GF-D8 (cell line): ENCODE results near the gene KDM2A.
"Not testable (repeated sequence)": the region's sequence is repeated elsewhere in the genome, so short reads cannot be mapped to it uniquely, and the experiment has no call there.

Experiments used
- DNase-seq: peaks from one replicate; lab custom pipeline; 2025; lab: John Stamatoyannopoulos, UW

Gene KDM2A

GRCh38 chr11:67238894-67239782, 120.1 kb downstream of the KDM2A start:
- no peak for DNase-seq

DNA sequence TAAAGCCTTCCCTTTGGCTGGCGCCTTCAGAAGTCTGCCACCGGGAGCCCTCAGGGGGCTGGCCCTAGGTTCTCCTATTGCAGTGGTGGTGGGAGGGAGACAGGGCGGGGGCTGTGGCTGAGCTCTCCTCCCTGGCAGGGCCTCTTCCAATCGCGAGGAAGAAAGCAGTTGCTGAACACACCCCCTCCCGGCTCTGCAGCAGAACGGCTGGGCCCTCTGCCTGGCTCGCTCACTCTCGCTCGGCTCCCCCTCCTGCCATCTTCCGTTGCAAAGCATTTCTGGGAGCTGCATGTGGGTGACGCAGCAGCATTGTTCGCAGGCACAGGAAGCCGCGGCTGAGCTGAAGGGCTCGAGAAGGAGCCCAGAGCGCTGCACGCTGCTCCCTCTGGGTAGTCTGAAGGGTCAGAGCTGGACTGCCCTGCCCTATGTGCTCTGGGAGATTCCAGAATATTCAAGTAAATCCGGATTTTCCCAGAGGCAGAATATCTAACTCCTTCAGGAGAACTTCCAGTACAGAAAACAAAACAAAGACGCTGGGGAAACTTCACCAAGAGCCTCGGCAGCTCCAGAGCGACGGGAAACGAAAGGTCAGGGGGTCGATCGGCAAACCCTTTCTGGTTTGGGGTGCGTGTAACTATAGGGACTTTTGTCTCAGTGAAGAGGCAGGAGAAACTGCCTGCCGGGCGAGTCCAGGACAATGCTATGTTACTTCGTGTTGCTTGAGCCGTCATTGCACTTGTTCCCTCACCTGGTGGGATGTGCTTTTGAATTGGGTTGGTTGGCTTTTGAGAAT, 120.9 kb downstream of the KDM2A start:
- DNase-seq: peak; percentile 97

DNA sequence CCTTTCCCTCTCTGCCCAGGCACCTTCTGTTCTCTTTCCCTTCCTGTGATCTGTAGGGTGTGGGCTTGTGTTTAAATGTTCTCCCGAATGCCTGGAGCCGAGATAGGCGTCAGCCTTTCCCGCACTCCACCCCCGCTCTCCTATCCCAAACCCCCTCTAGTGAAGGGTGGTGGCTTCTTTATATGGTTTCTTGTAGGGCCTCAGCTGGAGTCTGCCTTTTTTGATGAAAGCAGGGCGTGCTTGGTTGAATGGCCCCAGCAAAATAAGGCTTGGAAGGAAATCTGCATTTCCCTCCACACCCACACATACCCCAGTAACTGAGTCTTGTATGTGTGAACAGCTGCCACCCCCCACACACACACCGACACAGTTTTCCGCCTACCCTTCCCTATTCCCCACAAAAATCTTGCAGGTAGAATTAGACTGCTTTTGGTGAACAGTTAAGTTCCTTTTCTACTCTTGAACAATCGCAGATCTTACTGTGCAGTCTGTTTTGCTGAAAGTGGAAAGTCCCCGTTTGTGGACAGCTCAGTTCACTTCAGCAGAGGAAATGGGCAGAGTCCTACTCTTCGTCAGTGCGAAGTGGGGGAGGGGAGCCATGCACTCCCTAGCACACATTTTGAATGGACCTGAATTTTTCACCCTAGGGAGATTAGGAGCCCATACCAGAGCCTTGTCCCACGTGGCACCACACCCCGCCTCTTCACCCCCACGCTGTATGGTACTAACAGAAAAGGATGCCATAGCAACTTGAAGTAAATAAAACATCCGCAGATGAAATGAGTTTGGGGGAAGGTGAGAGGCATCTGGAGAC, 121.7 kb downstream of the KDM2A start:
- DNase-seq: peak; percentile 1

- no peak for DNase-seq
Measured at GRCh38 chr11:67242548-67242947, 123.5 kb downstream of the KDM2A start.

DNA sequence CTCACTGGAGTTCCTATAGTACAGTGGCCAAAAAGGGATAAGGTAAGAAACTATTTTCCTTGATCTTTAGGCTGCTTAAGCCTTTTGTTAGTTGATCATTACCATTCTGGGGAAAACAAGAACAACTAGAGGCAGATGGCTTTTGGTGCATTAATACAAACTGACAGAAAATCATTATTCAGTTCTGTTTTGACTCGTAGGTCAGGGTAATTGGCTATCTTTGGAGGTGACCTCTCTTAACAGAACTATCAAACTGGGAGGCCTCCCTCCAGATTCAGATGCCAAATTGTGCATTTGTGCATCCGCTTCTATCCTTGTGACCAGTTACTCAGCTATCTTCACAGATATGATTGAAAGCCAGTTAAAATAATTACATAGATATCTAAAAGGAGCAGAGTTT, 124.0 kb downstream of the KDM2A start:
- DNase-seq: no peak

- no peak for DNase-seq
Measured at GRCh38 chr11:67245046-67245445, 126.0 kb downstream of the KDM2A start.

DNA sequence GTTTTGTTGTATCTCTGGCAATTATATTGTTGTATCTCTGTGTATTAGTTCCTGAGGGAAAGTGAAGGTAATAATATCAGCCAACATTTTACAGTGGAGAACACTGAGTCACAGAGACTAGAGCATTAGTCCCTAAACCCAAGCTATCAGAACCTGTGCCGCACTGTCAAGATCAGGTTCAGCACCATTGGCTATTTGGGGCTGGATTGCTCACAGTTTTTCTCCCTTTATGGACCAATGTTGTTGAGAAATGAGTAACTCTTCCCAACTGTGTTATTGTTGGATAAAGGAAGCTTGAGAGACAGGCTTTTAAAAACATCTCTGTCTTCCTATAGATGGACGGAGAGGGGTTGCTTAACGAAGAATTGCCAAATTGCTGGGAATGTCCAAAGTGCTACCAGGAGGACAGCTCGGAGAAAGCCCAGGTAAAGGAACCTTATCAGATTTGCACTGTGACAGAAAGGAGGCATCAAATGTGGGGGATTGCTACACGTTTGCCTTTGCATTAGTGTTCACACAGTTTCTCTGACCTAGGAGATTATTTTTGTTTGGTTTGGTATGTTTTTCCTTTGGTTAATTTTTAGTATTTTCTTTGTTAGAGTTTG, 129.0 kb downstream of the KDM2A start:
- DNase-seq: no peak

DNA sequence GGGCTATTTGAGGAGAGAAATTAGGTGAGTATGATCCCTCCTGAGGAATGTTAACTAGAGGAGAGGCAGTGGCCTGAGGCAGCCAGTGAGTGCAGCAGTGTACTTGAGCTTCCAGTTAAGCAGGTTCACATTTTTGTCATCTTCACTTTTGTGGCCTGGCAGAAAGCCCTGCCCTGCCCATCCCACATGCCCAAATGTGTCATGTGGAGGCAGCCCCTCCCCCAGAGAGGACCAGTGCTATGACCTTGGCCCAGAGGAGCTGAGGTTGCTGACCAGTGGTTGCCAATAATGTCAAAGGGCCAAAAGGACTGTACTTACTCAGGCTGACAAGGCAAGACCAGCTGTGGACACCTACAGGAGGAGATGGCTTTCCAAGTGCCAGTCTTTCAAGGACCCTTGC, 129.6 kb downstream of the KDM2A start:
- DNase-seq: no peak

DNA sequence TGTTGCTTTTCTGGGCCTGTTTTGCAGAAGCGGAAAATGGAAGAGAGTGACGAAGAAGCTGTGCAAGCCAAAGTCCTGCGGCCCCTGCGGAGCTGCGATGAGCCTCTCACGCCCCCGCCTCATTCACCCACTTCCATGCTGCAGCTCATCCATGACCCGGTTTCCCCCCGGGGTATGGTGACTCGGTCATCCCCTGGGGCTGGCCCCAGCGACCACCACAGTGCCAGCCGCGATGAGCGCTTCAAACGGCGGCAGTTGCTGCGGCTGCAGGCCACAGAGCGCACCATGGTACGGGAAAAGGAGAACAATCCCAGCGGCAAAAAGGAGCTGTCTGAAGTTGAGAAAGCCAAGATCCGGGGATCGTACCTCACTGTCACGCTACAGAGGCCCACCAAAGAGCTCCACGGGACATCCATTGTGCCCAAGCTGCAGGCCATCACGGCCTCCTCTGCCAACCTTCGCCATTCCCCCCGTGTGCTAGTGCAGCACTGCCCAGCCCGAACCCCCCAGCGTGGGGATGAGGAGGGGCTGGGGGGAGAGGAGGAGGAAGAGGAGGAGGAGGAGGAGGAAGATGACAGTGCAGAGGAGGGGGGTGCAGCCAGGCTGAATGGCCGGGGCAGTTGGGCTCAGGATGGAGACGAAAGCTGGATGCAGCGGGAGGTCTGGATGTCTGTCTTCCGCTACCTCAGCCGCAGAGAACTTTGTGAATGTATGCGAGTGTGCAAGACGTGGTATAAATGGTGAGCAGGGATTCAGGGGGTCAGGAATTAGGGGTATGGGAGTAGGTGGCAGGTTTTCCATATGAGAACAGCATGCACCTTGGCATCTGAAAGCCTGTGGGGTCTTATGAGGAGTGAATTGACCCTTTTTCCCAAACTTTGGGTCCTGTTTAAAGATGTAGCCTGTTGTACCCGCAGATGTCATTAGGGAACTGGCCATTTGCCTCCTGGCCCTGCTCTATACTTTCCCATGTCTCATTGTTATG, 131.3 kb downstream of the KDM2A start:
- DNase-seq: no peak

GRCh38 chr11:67251841-67252240, 132.8 kb downstream of the KDM2A start:
- DNase-seq: no peak

DNA sequence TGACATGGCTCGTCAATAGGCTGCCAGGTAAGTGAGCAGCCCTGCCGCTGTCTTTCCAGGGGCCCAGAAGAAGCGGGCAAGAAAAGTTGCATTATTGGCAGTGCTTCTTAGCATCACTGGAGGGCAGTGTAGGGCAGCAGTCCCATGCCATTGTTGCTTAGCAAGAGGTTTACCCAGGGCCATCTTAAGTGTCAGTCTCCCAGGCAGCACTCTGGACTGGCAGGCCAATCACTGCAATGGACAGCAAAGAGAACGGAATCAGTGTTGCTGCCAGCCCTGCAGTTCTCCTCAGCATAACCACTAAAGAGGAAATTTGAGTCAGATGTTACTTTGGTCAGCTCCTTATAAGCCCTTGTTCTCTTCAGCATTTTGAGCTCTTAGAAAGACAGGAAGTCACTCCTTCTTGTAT, 133.8 kb downstream of the KDM2A start:
- peak; percentile 3 for DNase-seq

- DNase-seq: no peak
Measured at GRCh38 chr11:67253872-67254624, 135.0 kb downstream of the KDM2A start.

- DNase-seq: no peak
Measured at GRCh38 chr11:67254798-67255197, 135.7 kb downstream of the KDM2A start.

DNA sequence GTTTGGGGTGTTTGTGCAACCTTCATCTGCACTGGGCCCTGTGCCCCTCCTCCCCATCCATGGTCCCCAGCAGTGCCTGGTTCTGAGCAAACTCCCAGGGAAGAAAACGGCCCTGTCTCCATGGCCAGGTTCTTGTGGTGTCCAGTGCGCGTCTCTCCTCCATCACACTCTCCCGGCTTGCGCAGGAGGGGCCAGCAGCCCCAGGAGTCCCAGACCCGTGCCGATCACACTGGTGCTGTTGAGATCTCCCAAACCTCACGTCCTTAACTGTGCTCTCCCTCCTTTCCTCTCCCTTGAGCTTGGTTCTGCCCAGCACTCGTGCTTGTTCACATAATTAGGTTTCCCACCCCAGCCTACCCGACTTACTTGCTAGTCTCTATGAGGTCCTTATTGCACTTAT, 136.3 kb downstream of the KDM2A start:
- no peak for DNase-seq

- DNase-seq: no peak
Measured at GRCh38 chr11:67255864-67256263, 136.8 kb downstream of the KDM2A start.

DNA sequence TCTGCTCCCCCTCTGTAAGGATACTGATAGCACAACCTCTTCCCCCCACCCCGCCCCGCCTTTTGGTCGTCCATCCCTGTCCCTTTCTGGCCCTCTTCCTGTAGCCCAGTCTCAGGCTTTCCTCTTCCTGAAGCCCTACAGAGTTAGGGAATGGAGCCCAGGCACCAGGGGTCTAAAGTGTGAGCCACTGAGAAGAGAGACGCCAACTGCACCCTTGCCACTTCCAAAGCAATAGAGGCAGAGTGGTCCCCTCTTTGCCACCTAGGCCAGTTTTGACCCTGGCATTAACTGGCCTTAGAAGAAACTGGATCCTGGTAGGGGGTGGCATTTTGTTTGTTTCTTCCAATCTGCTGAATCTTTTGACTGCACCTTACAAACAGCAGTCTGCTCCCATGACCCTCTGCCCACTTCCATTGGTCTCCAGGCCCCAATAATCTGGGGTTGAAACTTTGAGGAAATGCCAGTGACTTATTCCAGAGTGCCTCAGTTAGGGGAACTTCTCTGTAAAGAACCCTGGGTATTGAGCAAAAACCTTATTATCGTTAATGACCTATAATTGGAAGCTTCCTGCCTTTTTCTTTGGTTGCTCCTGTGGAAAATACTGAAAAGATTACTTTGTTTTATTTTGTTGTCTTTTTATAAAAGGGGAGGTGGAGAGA, 137.5 kb downstream of the KDM2A start:
- no peak for DNase-seq

GRCh38 chr11:67260406-67260805, 141.3 kb downstream of the KDM2A start:
- DNase-seq: no peak

DNA sequence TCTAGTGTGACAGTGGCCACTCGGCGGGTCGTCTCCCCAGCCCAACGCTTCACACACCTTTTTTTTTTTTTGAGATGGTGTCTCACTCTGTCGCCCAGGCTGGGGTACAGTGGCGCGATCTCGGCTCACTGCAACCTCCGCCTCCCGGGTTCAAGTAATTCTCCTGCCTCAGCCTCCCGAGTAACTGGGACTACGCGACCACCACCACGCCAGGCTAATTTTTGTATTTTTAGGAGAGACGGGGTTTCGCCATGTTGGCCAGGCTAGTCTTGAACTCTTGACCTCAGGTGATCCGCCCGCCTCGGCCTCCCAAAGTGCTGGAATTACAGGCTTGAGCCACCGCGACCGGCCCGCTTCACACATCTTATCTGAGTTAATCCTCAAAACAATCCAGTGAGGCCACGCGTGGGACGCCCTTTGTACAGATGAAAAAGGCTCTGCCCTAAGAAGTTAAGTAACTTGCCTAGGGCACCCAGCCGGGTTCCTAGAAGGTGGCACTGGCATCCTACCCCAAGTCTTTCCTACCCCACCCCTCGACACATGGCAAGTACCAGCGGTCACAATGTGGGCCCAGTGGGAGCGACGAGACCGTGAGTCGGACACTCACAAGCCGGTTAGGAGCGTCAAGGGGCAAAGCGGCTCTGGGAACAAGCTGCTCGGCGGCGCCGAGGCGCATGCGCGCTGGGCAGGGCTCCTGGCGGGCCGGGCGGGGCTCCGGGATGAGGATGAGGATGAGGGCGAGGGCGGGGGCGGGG, 142.0 kb downstream of the KDM2A start:
- DNase-seq: not testable (repeated sequence)

- DNase-seq: no peak
Measured at GRCh38 chr11:67261640-67261945, 142.5 kb downstream of the KDM2A start.
